ENCODE data around the gene AADAC. TPM values are rescaled to one million over a fixed set of nuclear protein-coding genes. Genes with fewer than 3 reads are reported as not detected.

AADAC gene
- total and polyA plus RNA-seq, 2 of the 13 experiments (the other 11 are each of a cell fraction or from before 2014, with no cell fraction given): 0.87 to 1.5 TPM

- H3K4me2 ChIP-seq (ENCODE audit: low read depth, low read length): no peak overlapping the region
- CTCF ChIA-PET (ENCODE audit: low intra/inter-chr PET ratio, low total read pairs): no interaction called here
- POLR2A ChIA-PET: no interaction called here
Observed at GRCh38 chr3:151867666-151868065, 53.8 kb downstream of the AADAC start.

More at GRCh38 chr3:151867666-151868065, 53.8 kb downstream of the AADAC start:
- no peaks in the 10 kb centered on the region for H3K9me3 ChIP-seq (ENCODE audit: low read length)
- no peaks in the 10 kb centered on the region; a peak in 1 of 5 replicates for H3K27me3 ChIP-seq (ENCODE audit: control insufficient read depth in 1 of 2, insufficient read depth in 2 of 2, low read length in 2 of 2)
- no peaks in the 10 kb centered on the region for H3K4me1 ChIP-seq (ENCODE audit: insufficient read depth, low read length)
- H2AFZ ChIP-seq (ENCODE audit: low read length): no peak overlapping the region
- no peaks in the 10 kb centered on the region for H3K36me3 ChIP-seq (replicated peaks in 1 of 2; ENCODE audit: control insufficient read depth in 1 of 2, insufficient read depth in 2 of 2, low read length in 2 of 2)
- 0% methylated on average over 1 of the region's 1 CpG for WGBS (ENCODE audit: low lambda C conversion rate)
- H3K4me3 ChIP-seq (replicated peaks in 1 of 3; ENCODE audit: insufficient read depth in 1 of 3, low read depth in 2 of 3, low read length in 3 of 3): no peak overlapping the region
- ATAC-seq (no peak), DNase-seq (ENCODE audit: low spot score) (no peak), FAIRE-seq (no peak)
- intact Hi-C loops (cut with micrococcal nuclease; ENCODE audit: unreplicated experiment): no loop called here
- TF ChIP-seq SSRP1 (CRISPR knock-in tag; IDR thresholded peaks at IDR 0.05): no peak
- no peak for TF ChIP-seq TBX3 (IDR thresholded peaks at IDR 0.05; ENCODE audit: borderline replicate concordance)
- TF ChIP-seq SYNCRIP (IDR thresholded peaks at IDR 0.05; ENCODE audit: insufficient read depth, low read depth, low read length): no peak
- TF ChIP-seq SMAD3 (CRISPR knock-in tag; IDR thresholded peaks at IDR 0.05): no peak
- TF ChIP-seq KDM5A (IDR thresholded peaks at IDR 0.05; ENCODE audit: borderline replicate concordance, low read length): no peak
- TF ChIP-seq HMG20A (CRISPR knock-in tag; IDR thresholded peaks at IDR 0.05; ENCODE audit: borderline replicate concordance): no peak
- TF ChIP-seq ZNF350 (CRISPR knock-in tag; IDR thresholded peaks at IDR 0.05; ENCODE audit: borderline replicate concordance, low read depth): no peak
- TF ChIP-seq SP4 (CRISPR knock-in tag; IDR thresholded peaks at IDR 0.05): no peak
- TF ChIP-seq TAF1 (CRISPR knock-in tag; IDR thresholded peaks at IDR 0.05): no peak
- TF ChIP-seq PBX3 (CRISPR knock-in tag; IDR thresholded peaks at IDR 0.05; ENCODE audit: borderline replicate concordance): no peak
- no peak for TF ChIP-seq RELA (CRISPR knock-in tag; IDR thresholded peaks at IDR 0.05)
- TF ChIP-seq ZUFSP (CRISPR knock-in tag; IDR thresholded peaks at IDR 0.05; ENCODE audit: borderline replicate concordance): no peak
- no peaks in the 10 kb centered on the region for H4K20me1 ChIP-seq (ENCODE audit: insufficient read depth, low read length)
- no peak overlapping the region for H3K27ac ChIP-seq (ENCODE audit: extremely low read length, insufficient read depth, low read length)
- no peaks in the 10 kb centered on the region for H3K79me2 ChIP-seq (ENCODE audit: insufficient read depth, low read length)
- in situ Hi-C loops (cut with HindIII; ENCODE audit: extremely low pct_ligation_motif_present, low pct_unique_long_range_greater_than_20kb): no loop called here
- no peak overlapping the region for H3K9ac ChIP-seq (ENCODE audit: insufficient read depth, low read depth, low read length)
- no TSS peak for BruUV-seq (replicated peaks)
